SK-N-SH treated with all-trans-retinoic acid at 6 μM for 48 hours (cell line): ENCODE data around the gene CISTR.

Experiments used
- ATAC-seq: fragments of 200-7000 bp; cut with Tn5 transposase; 3 replicates; pipeline ENCODE4 v1.9.1; 2020; ENCODE audit warnings: mild to moderate bottlenecking, moderate library complexity
- ARNTL ChIP-seq: fragments of 450-650 bp; formaldehyde crosslinking; IDR thresholded peaks from 2 replicates; pipeline ENCODE4 v1.5.0; 2020; ENCODE audit warnings: low read depth, mild to moderate bottlenecking, moderate library complexity, borderline replicate concordance
- BACH2 ChIP-seq: fragments of 250-450 bp; sonication (Bioruptor Pico); IDR thresholded peaks from 2 replicates; pipeline ENCODE4 v1.9.0; 2021; ENCODE audit warnings: mild to moderate bottlenecking, borderline replicate concordance
- CREB5 ChIP-seq: fragments of 250-450 bp; sonication (Bioruptor Pico); IDR thresholded peaks from 2 replicates; pipeline ENCODE4 v1.5.1; 2020; ENCODE audit warnings: low read depth, mild to moderate bottlenecking, moderate library complexity
- CSDC2 ChIP-seq: fragments of 250-450 bp; sonication (Bioruptor Pico); IDR thresholded peaks from 2 replicates; pipeline ENCODE4 v1.5.0; 2020; ENCODE audit warnings: mild to moderate bottlenecking, moderate library complexity
- CSRNP3 ChIP-seq: fragments of 250-450 bp; sonication (Bioruptor Pico); IDR thresholded peaks from 2 replicates; pipeline ENCODE4 v1.5.1; 2021; ENCODE audit warnings: mild to moderate bottlenecking, moderate library complexity
- GLIS3 ChIP-seq: fragments of 250-450 bp; sonication (Bioruptor Pico); IDR thresholded peaks from 2 replicates; pipeline ENCODE4 v1.5.0; 2020; ENCODE audit warnings: mild to moderate bottlenecking, moderate library complexity
- OSR1 ChIP-seq: fragments of 250-450 bp; sonication (Bioruptor Pico); IDR thresholded peaks from 2 replicates; pipeline ENCODE4 v1.8.0; 2022; ENCODE audit warnings: moderate library complexity, mild to moderate bottlenecking, inconsistent platforms
- PATZ1 ChIP-seq: fragments of 250-450 bp; sonication (Bioruptor Pico); IDR thresholded peaks from 2 replicates; pipeline ENCODE4 v1.8.0; 2020; ENCODE audit warnings: mild to moderate bottlenecking, moderate library complexity, borderline replicate concordance
- POU6F1 ChIP-seq: fragments of 250-450 bp; sonication (Bioruptor Pico); IDR thresholded peaks from 2 replicates; pipeline ENCODE4 v1.8.0; 2021; ENCODE audit warnings: low read depth, mild to moderate bottlenecking, moderate library complexity, borderline replicate concordance
- PPARA ChIP-seq: fragments of 250-450 bp; sonication (Bioruptor Pico); IDR thresholded peaks from 2 replicates; pipeline ENCODE4 v1.5.0; 2020; ENCODE audit warnings: mild to moderate bottlenecking, borderline replicate concordance
- RARB ChIP-seq: fragments of 250-450 bp; sonication (Bioruptor Pico); IDR thresholded peaks from 2 replicates; pipeline ENCODE4 v1.8.0; 2021; ENCODE audit warnings: mild to moderate bottlenecking, moderate library complexity
- TCF4 ChIP-seq: fragments of 250-450 bp; sonication (Bioruptor Pico); IDR thresholded peaks from 2 replicates; pipeline ENCODE4 v1.8.0; 2021; ENCODE audit warnings: mild to moderate bottlenecking, moderate library complexity, borderline replicate concordance
- TOX ChIP-seq: fragments of 250-450 bp; sonication (Bioruptor Pico); IDR thresholded peaks from 2 replicates; pipeline ENCODE4 v1.8.0; 2021; ENCODE audit warnings: mild to moderate bottlenecking, moderate library complexity, borderline replicate concordance
- TSHZ2 ChIP-seq: fragments of 250-450 bp; sonication (Bioruptor Pico); IDR thresholded peaks from 2 replicates; pipeline ENCODE4 v1.5.0; 2020; ENCODE audit warnings: mild to moderate bottlenecking, moderate library complexity
- ZC3H10 ChIP-seq: fragments of 250-450 bp; sonication (Bioruptor Pico); IDR thresholded peaks from 2 replicates; pipeline ENCODE4 v1.5.1; 2021; ENCODE audit warnings: mild to moderate bottlenecking, moderate library complexity
- ZFP3 ChIP-seq: fragments of 250-450 bp; sonication (Bioruptor Pico); IDR thresholded peaks from 2 replicates; pipeline ENCODE4 v1.5.0; 2020; ENCODE audit warnings: mild to moderate bottlenecking, moderate library complexity
- ZFP30 ChIP-seq: fragments of 450-650 bp; formaldehyde crosslinking; IDR thresholded peaks from 2 replicates; pipeline ENCODE4 v1.5.0; 2022; ENCODE audit warnings: mild to moderate bottlenecking, moderate library complexity
- ZNF565 ChIP-seq: fragments of 450-650 bp; formaldehyde crosslinking; conservative IDR thresholded peaks from 2 replicates; pipeline ENCODE4 v1.5.0; 2020; ENCODE audit warnings: low read depth, mild to moderate bottlenecking, moderate library complexity
- ZNF8 ChIP-seq: fragments of 450-650 bp; formaldehyde crosslinking; IDR thresholded peaks from 2 replicates; pipeline ENCODE4 v1.5.0; 2020; ENCODE audit warnings: mild to moderate bottlenecking, moderate library complexity

CISTR gene

GRCh38 chr12:53757101-53757770, 5.5 kb upstream of the CISTR start (continued):
- no peak for TF ChIP-seq TSHZ2
- no peak for TF ChIP-seq TCF4 (CRISPR knock-in tag)
- no peak for TF ChIP-seq ZC3H10 (CRISPR knock-in tag)
- TF ChIP-seq ZFP3 (CRISPR knock-in tag): no peak
- TF ChIP-seq CREB5 (CRISPR knock-in tag): no peak

- TF ChIP-seq RARB (CRISPR knock-in tag): no peak
- TF ChIP-seq, all 23 proteins: peak for 0
- no peak for ATAC-seq
These were observed 4.7 kb upstream of the CISTR start for GRCh38 chr12:53756300-53757100.

GRCh38 chr12:53755893-53756292, 4.1 kb upstream of the CISTR start:
- TF ChIP-seq TSHZ2 (no peak), ZNF565 (CRISPR knock-in tag) (no peak), RARB (CRISPR knock-in tag) (no peak), ARNTL (CRISPR knock-in tag) (no peak), CSDC2 (CRISPR knock-in tag) (no peak), GLIS3 (no peak), ZNF8 (CRISPR knock-in tag) (no peak), PATZ1 (CRISPR knock-in tag) (no peak), TCF4 (CRISPR knock-in tag) (no peak), CSRNP3 (CRISPR knock-in tag) (no peak), ZFP30 (CRISPR knock-in tag) (no peak), POU6F1 (no peak), OSR1 (CRISPR knock-in tag) (no peak), PPARA (no peak), BACH2 (no peak), TOX (CRISPR knock-in tag) (no peak), ZFP3 (CRISPR knock-in tag) (no peak)
- no peak for ATAC-seq
